D341Med (cell line): ENCODE data around the gene POLQ.
"Not testable (repeated sequence)": the region's sequence is repeated elsewhere in the genome, so short reads cannot be mapped to it uniquely, and the experiment has no call there.

Source experiments
- DNase-seq: peaks from one replicate; pipeline ENCODE4 v3.0.0; 2012; ENCODE audit warnings: low spot score

POLQ gene

GRCh38 chr3:121545574-121546455 lies at the start of gene POLQ:
POLQ (minus strand) TSS chr3:121545988; CDS start chr3:121545877, 111 bp downstream.
- peak; percentile 91 for DNase-seq

GRCh38 chr3:121594850-121595249 lies 49.1 kb upstream of the POLQ start:
- DNase-seq = no peak

DNA sequence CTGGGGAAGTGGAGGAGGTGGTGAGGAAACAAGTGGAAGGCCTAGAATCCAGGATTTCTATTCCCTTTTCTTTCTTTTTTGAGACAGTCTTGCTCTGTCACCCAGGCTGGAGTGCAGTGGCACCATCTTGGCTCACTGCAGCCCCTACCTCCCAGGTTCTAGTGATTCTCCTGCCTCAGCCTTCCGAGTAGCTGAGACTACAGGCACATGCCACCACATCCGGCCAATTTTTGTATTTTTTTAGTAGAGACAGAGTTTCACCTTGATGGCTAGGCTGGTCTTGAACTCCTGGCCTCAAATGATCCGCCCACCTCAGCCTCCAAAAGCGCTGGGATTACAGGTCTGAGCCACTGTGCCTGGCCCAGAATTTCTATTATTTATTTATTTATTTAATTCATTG lies 48.0 kb upstream of the POLQ start:
- not testable (repeated sequence) for DNase-seq

DNA sequence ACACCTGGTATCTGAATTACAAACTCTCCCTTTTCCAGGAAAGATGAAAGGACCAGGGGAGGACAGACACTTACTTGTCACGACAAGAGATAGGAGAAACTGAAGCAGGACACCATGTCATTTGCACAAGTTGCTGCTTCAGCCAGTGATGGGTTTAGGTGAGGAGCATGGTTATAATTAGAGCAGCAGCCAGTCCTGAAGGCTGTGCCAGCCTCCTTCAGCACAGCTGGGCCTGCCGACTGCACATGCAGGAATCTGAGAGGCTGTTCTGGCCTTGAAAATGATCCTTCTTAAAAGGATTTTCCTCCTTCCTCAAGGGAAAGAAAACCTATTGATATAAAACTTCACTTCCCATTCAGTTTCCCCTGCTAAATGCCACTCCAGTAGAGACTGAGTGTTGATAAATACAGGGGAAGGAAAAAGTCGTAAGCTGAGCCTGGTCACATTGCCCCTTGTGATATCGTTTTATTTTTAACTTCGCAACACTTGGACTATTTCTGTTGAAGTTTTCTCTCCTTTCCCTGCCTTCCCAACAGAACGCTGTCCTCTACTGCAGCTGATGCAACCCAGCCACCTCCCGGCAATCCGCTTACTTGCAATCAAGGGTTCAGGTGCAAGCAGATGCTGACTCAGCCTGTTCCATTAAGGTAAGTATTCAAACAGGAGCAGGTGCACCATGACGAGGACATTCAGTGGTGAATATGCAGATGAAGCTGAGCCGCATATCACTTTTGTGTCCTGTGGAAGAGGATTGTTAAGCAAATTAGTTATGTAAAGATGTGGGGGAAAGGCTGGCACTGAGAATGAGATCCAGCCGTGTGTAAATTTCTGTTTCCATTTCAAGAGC lies 47.3 kb upstream of the POLQ start, which contains the start of gene FBXO40:
Gene FBXO40, plus strand, starts transcription at position 524 of the 847 bp plus-strand sequence. CDS start 27,197 bp downstream, outside the sequence.
- DNase-seq = peak; percentile 45

- DNase-seq = no peak
These were observed 38.6 kb upstream of the POLQ start for GRCh38 chr3:121584418-121584817.

GRCh38 chr3:121581691-121582090 lies 35.9 kb upstream of the POLQ start:
- DNase-seq = no peak

DNA sequence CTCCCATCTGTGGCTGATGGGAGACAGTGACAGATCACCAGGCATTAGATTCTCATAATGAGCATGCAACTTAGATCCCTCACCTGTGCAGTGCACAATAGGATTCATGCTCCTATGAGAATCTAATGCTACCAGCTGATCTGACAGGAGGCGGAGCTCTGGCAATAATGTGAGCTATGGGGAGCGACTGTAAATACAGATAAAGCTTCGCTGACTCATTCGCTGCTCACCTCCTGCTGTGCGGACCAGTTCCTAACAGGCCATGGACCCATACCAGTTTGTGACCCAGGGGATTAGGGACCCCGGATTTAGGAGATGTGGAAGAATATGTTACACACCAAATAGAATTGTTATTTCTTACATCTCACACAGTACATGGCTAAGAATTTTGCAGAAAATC lies 28.7 kb upstream of the POLQ start:
- no peak for DNase-seq

DNA sequence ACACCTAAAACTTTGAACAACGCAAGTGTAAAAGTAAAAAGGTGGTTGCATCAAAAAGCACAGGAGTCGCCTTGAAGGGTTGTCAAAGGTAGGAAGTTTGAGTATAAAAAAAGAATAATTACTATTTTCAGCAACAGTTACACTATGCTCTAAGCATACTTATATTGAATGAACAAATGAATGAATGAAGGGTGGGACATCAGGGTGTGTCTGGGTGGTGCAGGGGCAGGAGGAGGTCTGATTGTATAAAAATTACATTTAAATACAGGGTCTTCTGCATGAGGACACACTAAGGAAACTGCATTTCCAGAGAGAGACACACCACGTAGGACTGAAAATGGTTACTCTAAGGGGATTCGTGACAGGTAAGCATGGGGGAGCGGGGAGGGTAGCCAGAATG lies 21.9 kb upstream of the POLQ start, which contains the start of gene ARGFX:
Gene ARGFX, plus strand, starts transcription at position 301 of the 400 bp plus-strand sequence. CDS start 2,765 bp downstream, outside the sequence.
- DNase-seq = no peak

- DNase-seq = no peak
These were observed 21.0 kb upstream of the POLQ start for GRCh38 chr3:121566773-121567172.

GRCh38 chr3:121562148-121562547 lies 16.4 kb upstream of the POLQ start:
- no peak for DNase-seq

- DNase-seq = no peak
These were observed 11.7 kb upstream of the POLQ start for GRCh38 chr3:121557426-121557934.

GRCh38 chr3:121552797-121553196 lies 7.0 kb upstream of the POLQ start:
- no peak for DNase-seq

DNA sequence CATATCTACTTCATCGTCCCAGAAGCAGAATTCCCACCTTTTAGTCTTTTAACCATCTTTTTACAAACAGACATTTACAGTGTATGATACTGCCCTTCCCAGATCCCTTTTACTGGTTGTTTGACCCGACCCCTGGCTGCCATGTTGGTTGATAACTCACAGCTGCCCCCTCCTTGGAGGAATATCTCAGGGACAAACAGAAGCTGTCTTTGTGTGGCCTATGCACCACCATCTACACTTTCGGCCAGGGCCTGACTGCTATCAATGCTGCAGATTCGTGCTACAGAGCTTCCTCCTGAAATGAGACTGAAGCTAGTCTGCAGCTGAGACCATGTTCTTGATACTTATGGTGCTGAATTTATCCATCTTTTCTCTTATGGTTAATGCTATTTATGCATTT lies 6.6 kb upstream of the POLQ start:
- DNase-seq = no peak

DNA sequence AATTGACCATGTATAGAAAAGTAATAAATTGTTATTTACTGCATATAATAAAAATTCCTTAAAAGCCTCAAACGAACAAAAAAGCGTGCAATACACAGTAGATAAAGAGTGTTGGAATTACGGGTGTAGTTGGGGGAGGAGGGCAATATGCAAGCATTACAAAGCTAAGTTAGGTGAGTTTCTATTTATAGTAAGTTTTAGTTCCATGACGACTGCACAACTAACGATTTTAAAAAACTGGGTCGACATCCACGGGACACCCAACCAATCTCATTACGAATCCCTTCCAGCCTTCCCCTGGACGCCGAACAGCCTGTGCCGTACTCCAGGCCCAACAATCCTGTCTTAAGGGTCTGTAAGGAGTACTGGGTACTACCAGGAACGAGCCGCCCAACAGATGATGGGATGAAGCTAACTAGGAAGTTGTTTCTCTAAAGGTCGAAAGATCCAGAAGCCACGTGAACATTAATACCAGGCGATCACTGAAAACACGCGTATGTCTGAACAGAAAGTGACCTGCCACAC lies 677 bp downstream of the POLQ start:
- no peak for DNase-seq

DNA sequence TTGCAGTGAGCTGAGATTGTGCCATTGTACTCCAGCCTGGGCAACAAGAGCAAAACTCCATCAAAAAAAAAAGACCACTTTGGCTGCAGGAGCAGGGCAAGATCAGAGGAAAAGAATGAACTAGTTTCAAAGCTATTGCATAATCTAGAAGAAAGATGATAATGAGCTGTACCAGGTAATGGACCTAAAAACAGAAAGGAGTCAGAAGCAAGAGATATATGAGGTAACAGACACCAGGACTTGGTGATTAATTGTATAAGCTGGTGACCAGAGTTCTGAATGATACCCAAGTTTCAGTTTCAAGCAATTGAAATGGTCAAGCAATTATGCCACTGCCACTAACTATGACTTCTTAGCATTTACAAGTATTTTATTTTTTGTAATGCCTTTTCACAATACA lies 2.9 kb downstream of the POLQ start:
- DNase-seq = no peak

DNA sequence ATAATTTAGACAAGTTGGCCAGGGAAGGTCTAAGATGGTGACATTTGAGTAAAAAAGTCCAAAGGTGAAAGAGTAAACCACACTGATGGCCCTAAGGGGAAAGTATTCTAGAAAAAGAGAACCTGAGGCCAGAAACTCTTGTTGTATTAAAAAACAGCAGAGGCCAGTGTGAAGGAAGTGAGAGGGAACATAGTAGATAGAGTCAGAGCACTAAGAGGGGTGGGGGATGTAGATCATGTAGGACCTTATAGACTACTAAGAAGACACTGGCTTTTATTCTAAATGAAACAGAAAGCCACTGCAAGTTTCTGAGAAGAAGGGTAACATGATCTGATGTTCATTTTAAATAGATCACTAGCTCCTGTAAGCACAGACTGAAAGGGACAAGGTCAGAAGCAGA lies 14.5 kb downstream of the POLQ start:
- no peak for DNase-seq

- peak; percentile 44 for DNase-seq
These were observed 16.5 kb downstream of the POLQ start for GRCh38 chr3:121529308-121529707.

GRCh38 chr3:121520510-121520909 lies 25.3 kb downstream of the POLQ start:
- DNase-seq = no peak

- no peak for DNase-seq
These were observed 27.7 kb downstream of the POLQ start for GRCh38 chr3:121517953-121518655.

- DNase-seq = no peak
These were observed 29.9 kb downstream of the POLQ start for GRCh38 chr3:121515862-121516261.

DNA sequence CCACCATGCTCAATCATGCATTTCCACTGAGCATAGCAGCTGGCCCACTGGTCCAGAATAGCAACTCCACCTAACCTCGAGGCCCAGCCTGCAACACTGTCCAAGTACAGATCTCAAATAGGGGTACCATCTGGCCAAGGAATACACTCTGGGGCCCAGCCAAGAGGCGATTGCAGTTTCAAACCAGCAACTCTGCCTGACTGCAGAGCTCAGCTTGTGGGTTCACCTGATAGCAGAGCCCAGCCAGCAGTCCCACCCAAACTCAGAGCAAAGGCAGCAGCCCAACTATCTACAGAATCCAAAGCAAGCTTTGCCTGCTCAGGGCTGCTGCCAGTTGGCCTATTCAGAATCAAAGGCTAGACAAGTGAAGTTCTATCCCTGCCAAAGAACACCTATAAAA lies 30.5 kb downstream of the POLQ start:
- peak; percentile 17 for DNase-seq

GRCh38 chr3:121514496-121514895 lies 31.3 kb downstream of the POLQ start:
- no peak for DNase-seq
